K562 (cell line): Measurements from ENCODE around the gene EFNA2.

Experiments
- CBFB ChIP-seq: sonication (generic); formaldehyde crosslinking; IDR thresholded peaks from 2 replicates; pipeline ENCODE4 v1.4.0; 2020; ENCODE audit warnings: mild to moderate bottlenecking, missing genetic modification reagents
- KAT7 ChIP-seq: sonication (generic); formaldehyde crosslinking; IDR thresholded peaks from 2 replicates; pipeline ENCODE4 v1.8.0; 2022; ENCODE audit warnings: missing genetic modification reagents, mild to moderate bottlenecking, borderline replicate concordance
- NR2C2 ChIP-seq, 2 experiments: fragments of 200-800 bp in 1 of 2; sonication (Bioruptor generic) in 1 of 2; sonication (generic) in 1 of 2; formaldehyde crosslinking in 1 of 2; IDR thresholded peaks; 2 replicates each; pipeline versions ENCODE4 v1.6.1 to v1.8.0; 2016 to 2022; ENCODE audit warnings: mild to moderate bottlenecking in 1 of 2, missing compliant biosample characterization in 1 of 2, missing genetic modification characterization in 1 of 2, missing genetic modification reagents in 1 of 2
- SMC3 ChIP-seq: conservative IDR thresholded peaks from 2 replicates; pipeline ENCODE4 v1.6.1; 2011; ENCODE audit warnings: low read depth, low read length, improper control_type of control experiment; ENCODE audit not compliant: insufficient read depth

DNA sequence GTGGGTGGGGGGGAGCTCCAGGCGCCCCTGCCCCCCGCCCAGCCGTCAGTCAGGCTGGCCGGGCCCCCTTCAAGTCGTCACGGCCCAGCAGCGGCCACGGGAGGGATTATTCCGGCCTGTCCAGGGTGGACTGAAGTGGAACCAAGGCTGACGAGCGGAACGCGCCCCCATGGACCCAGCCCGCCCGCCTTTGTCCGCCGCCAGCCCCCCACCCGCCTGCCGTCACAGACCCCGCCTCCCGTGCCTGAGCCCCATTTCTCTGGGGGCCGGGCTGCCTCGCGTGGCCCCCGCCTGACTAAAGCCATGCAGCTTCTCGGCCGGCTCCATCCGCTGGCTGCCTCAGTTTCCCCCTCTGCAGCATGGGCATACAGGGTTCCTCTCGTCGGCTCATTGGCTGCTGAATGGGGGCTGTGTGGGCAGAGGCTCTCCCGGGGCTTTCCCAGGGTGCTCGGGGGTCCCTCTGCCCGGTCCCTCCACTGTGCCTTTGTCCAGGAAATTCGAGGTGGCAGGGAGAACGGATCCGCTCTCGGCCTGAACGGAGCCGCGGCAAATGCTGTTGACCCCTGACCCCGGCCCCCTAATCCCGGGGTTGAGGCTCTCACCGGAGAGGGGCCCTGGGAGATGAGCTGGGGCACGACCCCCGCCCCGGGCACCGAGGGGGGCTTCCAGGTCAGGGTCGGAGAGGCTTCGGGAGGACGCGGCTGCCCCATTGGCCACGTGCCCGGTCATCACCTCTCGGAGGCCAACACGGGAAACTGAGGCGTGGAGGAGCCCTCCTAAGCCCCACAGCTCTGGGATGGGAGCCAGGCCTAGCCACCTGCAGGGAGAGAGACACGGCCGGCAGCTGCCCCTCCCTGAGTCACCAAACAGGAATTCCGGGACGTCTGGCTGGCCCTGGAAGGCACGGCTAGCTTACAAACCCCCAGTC is 27.4 kb downstream of the EFNA2 start:
- TF ChIP-seq SMC3 (no peak), CBFB (CRISPR knock-in tag) (no peak), NR2C2 (CRISPR knock-in tag; IDR thresholded peaks at IDR 0.05) (no peak), NR2C2 (tag; IDR thresholded peaks at IDR 0.05) (no peak), KAT7 (CRISPR knock-in tag) (no peak)
